Measurements from ENCODE around the gene SYNM. TPM values are rescaled to one million over a fixed set of nuclear protein-coding genes. Genes with fewer than 3 reads are reported as not detected.

The SYNM gene
- total and polyA plus RNA-seq, 8 donors = 4.0 to 469 (median 146) TPM

GRCh38 chr15:99132634-99133287 is 27.9 kb downstream of the SYNM start:
- intact Hi-C loops (cut with DNase I; ENCODE audit: low total_unique reads) = no loop called here
- peak overlapping the region in 3 of 5 donors; percentile 5 to 96 (median 59) for H3K27ac ChIP-seq
- TF ChIP-seq POLR2AphosphoS5 (IDR thresholded peaks at IDR 0.05) = no peak
- no peak for TF ChIP-seq EP300 (IDR thresholded peaks at IDR 0.05)
- TF ChIP-seq, protein P1, sequence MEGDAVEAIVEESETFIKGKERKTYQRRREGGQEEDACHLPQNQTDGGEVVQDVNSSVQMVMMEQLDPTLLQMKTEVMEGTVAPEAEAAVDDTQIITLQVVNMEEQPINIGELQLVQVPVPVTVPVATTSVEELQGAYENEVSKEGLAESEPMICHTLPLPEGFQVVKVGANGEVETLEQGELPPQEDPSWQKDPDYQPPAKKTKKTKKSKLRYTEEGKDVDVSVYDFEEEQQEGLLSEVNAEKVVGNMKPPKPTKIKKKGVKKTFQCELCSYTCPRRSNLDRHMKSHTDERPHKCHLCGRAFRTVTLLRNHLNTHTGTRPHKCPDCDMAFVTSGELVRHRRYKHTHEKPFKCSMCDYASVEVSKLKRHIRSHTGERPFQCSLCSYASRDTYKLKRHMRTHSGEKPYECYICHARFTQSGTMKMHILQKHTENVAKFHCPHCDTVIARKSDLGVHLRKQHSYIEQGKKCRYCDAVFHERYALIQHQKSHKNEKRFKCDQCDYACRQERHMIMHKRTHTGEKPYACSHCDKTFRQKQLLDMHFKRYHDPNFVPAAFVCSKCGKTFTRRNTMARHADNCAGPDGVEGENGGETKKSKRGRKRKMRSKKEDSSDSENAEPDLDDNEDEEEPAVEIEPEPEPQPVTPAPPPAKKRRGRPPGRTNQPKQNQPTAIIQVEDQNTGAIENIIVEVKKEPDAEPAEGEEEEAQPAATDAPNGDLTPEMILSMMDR (IDR thresholded peaks at IDR 0.05) = no peak
- TF ChIP-seq POLR2A (IDR thresholded peaks at IDR 0.05) = no peak
- 84 to 91% (median 85%) methylated on average over 18 of the region's 18 CpGs for WGBS, 5 donors
- H3K9me3 ChIP-seq = no peaks in the 10 kb centered on the region
- peaks cover 0 to 62% (median 23%) of the 10 kb centered on the region in 4 donors for H3K4me1 ChIP-seq
- no peak overlapping the region for H3K4me3 ChIP-seq
- peaks cover 14 to 66% (median 45%) of the 10 kb centered on the region in 4 donors for H3K36me3 ChIP-seq
- no peaks in the 10 kb centered on the region for H3K27me3 ChIP-seq
- no peak for DNase-seq

DNA sequence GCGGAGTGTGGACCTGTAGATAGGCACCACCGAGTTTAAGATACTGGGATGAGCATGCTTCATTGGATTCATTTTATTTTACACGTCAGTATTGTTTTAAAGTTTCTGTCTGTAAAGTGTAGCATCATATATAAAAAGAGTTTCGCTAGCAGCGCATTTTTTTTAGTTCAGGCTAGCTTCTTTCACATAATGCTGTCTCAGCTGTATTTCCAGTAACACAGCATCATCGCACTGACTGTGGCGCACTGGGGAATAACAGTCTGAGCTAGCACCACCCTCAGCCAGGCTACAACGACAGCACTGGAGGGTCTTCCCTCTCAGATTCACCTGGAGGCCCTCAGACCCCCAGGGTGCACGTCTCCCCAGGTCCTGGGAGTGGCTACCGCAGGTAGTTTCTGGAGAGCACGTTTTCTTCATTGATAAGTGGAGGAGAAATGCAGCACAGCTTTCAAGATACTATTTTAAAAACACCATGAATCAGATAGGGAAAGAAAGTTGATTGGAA is 29.5 kb downstream of the SYNM start:
- H3K4me1 ChIP-seq = peaks cover 0 to 53% (median 26%) of the 10 kb centered on the region in 4 donors
- no peaks in the 10 kb centered on the region for H3K27me3 ChIP-seq
- no peaks in the 10 kb centered on the region for H3K9me3 ChIP-seq
- WGBS, 5 donors = 78 to 88% (median 85%) methylated on average over 11 of the region's 11 CpGs
- intact Hi-C loops (cut with DNase I; ENCODE audit: low total_unique reads) = no loop called here
- peaks cover 14 to 62% (median 52%) of the 10 kb centered on the region in 4 donors for H3K36me3 ChIP-seq
- H3K4me3 ChIP-seq = no peak overlapping the region
- H3K27ac ChIP-seq = peak overlapping the region in 3 of 5 donors; percentile 36 to 96 (median 41)
- no peak for DNase-seq
- TF ChIP-seq, protein P1 (IDR thresholded peaks at IDR 0.05) = no peak
- no peak for TF ChIP-seq POLR2AphosphoS5 (IDR thresholded peaks at IDR 0.05)

GRCh38 chr15:99135194-99135593 is 30.3 kb downstream of the SYNM start:
- H3K36me3 ChIP-seq = peaks cover 14 to 53% (median 43%) of the 10 kb centered on the region in 4 donors
- peaks cover 0 to 53% (median 26%) of the 10 kb centered on the region in 4 donors for H3K4me1 ChIP-seq
- no peak overlapping the region for H3K4me3 ChIP-seq
- 48 to 54% (median 54%) methylated on average over 4 of the region's 4 CpGs for WGBS, 5 donors
- DNase-seq = peak in 1 of 2 donors; percentile 40
- no peaks in the 10 kb centered on the region for H3K27me3 ChIP-seq
- TF ChIP-seq EP300 (IDR thresholded peaks at IDR 0.05) = no peak
- TF ChIP-seq POLR2AphosphoS5 (IDR thresholded peaks at IDR 0.05) = no peak
- TF ChIP-seq POLR2A (IDR thresholded peaks at IDR 0.05) = no peak
- TF ChIP-seq, protein P1 (IDR thresholded peaks at IDR 0.05) = no peak
- intact Hi-C loops (cut with DNase I; ENCODE audit: low total_unique reads) = no loop called here
- no peaks in the 10 kb centered on the region for H3K9me3 ChIP-seq
- peak overlapping the region in 3 of 5 donors; percentile 36 to 96 (median 41) for H3K27ac ChIP-seq

- Histone ChIP-seq H3K27ac (peak overlapping the region in 2 of 5 donors; percentile 42 to 96), H3K36me3 (peaks cover 7 to 34% (median 29%) of the 10 kb centered on the region in 4 donors), H3K9me3 (no peaks in the 10 kb centered on the region), H3K27me3 (no peaks in the 10 kb centered on the region), H3K4me3 (no peak overlapping the region), H3K4me1 (peaks cover 0 to 48% (median 19%) of the 10 kb centered on the region in 4 donors)
- intact Hi-C loops (cut with DNase I; ENCODE audit: low total_unique reads) = no loop called here
- 70 to 82% (median 77%) methylated on average over 13 of the region's 13 CpGs for WGBS, 5 donors
- TF ChIP-seq EP300 (IDR thresholded peaks at IDR 0.05) = no peak
- TF ChIP-seq, protein P1 (IDR thresholded peaks at IDR 0.05) = no peak
- no peak for TF ChIP-seq POLR2AphosphoS5 (IDR thresholded peaks at IDR 0.05)
- no peak for TF ChIP-seq POLR2A (IDR thresholded peaks at IDR 0.05)
- DNase-seq = no peak
Measured at GRCh38 chr15:99137111-99137546, 32.2 kb downstream of the SYNM start.
